Loucy (cell line): ENCODE results near the gene PAWR.
"Not testable (repeated sequence)": the region's sequence is repeated elsewhere in the genome, so short reads cannot be mapped to it uniquely, and the experiment has no call there.

Experiments
- H2AFZ ChIP-seq: fragments of 200-600 bp; sonication (generic); 2 replicates; pipeline ENCODE4 v1.6.0; 2016; ENCODE audit warnings: antibody characterized with exemption, mild to moderate bottlenecking, low read length, moderate library complexity
- H3F3A ChIP-seq: fragments of 200-600 bp; 2 replicates; pipeline ENCODE4 v1.6.0; 2016; ENCODE audit warnings: antibody characterized with exemption, low read depth, mild to moderate bottlenecking
- H3K27me3 ChIP-seq: fragments of 200-600 bp; sonication (generic); 2 replicates; pipeline ENCODE4 v1.6.1; 2014; ENCODE audit warnings: low read length, mild to moderate bottlenecking; ENCODE audit not compliant: insufficient read depth, poor library complexity, severe bottlenecking
- H3K36me3 ChIP-seq: fragments of 200-600 bp; sonication (generic); 2 replicates; pipeline ENCODE4 v1.6.1; 2016; ENCODE audit warnings: low read length; ENCODE audit not compliant: insufficient read depth
- H3K4me1 ChIP-seq: fragments of 200-600 bp; sonication (generic); 2 replicates; pipeline ENCODE4 v1.5.1; 2014; ENCODE audit warnings: low read length, mild to moderate bottlenecking; ENCODE audit not compliant: insufficient read depth, poor library complexity, severe bottlenecking
- H3K4me2 ChIP-seq: fragments of 200-600 bp; sonication (generic); 2 replicates; pipeline ENCODE4 v1.6.0; 2014; ENCODE audit warnings: antibody characterized with exemption, low read length, low read depth, mild to moderate bottlenecking; ENCODE audit not compliant: poor library complexity, severe bottlenecking
- H3K4me3 ChIP-seq: fragments of 200-600 bp; sonication (generic); 2 replicates; pipeline ENCODE4 v1.5.1; 2014; ENCODE audit warnings: low read length, mild to moderate bottlenecking, mixed read lengths; ENCODE audit not compliant: poor library complexity, severe bottlenecking
- H3K79me2 ChIP-seq: fragments of 200-600 bp; sonication (generic); 2 replicates; pipeline ENCODE4 v1.6.1; 2014; ENCODE audit warnings: low read length; ENCODE audit not compliant: insufficient read depth
- H3K9ac ChIP-seq: fragments of 200-600 bp; sonication (generic); 2 replicates; pipeline ENCODE4 v1.6.0; 2014; ENCODE audit warnings: mild to moderate bottlenecking, low read depth, low read length, moderate library complexity; ENCODE audit not compliant: poor library complexity, severe bottlenecking
- H3K9me2 ChIP-seq: fragments of 200-600 bp; sonication (generic); replicated peaks from 2 replicates; pipeline ENCODE4 v1.6.1; 2016; ENCODE audit warnings: low read depth, low read length, mixed read lengths
- H3K9me3 ChIP-seq: fragments of 200-600 bp; sonication (generic); 2 replicates; pipeline ENCODE4 v1.6.1; 2014; ENCODE audit warnings: mild to moderate bottlenecking, antibody characterized with exemption, low read length, low read depth; ENCODE audit not compliant: insufficient read depth
- H4K20me1 ChIP-seq: fragments of 200-600 bp; sonication (generic); 2 replicates; pipeline ENCODE4 v1.6.0; 2014; ENCODE audit warnings: antibody characterized with exemption, low read length, mild to moderate bottlenecking; ENCODE audit not compliant: insufficient read depth, poor library complexity, severe bottlenecking
- CTCF ChIP-seq: fragments of 200-600 bp; sonication (generic); conservative IDR thresholded peaks from 2 replicates; pipeline ENCODE4 v1.5.1; 2014; ENCODE audit warnings: mild to moderate bottlenecking, antibody characterized with exemption, low read length
- EZH2phosphoT487 ChIP-seq: fragments of 200-600 bp; IDR thresholded peaks from 2 replicates; pipeline ENCODE4 v1.6.1; 2018; ENCODE audit warnings: antibody characterized with exemption, mild to moderate bottlenecking, moderate library complexity, borderline replicate concordance

PAWR gene

GRCh38 chr12:79652521-79652920 is 38.2 kb downstream of the PAWR start:
- H3K36me3 ChIP-seq = no peaks in the 10 kb centered on the region
- H3K79me2 ChIP-seq = no peaks in the 10 kb centered on the region
- no peaks in the 10 kb centered on the region for H3K9me3 ChIP-seq

GRCh38 chr12:79650440-79650839 is 40.3 kb downstream of the PAWR start:
- Histone ChIP-seq H3K4me3 (no peak overlapping the region), H3F3A (no peaks in the 10 kb centered on the region), H2AFZ (no peak overlapping the region), H3K36me3 (no peaks in the 10 kb centered on the region), H3K79me2 (no peaks in the 10 kb centered on the region), H3K9me3 (no peaks in the 10 kb centered on the region), H3K4me1 (no peaks in the 10 kb centered on the region), H3K27me3 (no peaks in the 10 kb centered on the region), H3K4me2 (no peak overlapping the region), H3K9ac (no peak overlapping the region), H3K9me2 (no peaks in the 10 kb centered on the region), H4K20me1 (no peaks in the 10 kb centered on the region)
- TF ChIP-seq EZH2phosphoT487 (no peak), CTCF (no peak)

More at GRCh38 chr12:79652521-79652920, 38.2 kb downstream of the PAWR start:
- Histone ChIP-seq H2AFZ (no peak overlapping the region), H3K27me3 (no peaks in the 10 kb centered on the region), H3K4me1 (no peaks in the 10 kb centered on the region), H4K20me1 (no peaks in the 10 kb centered on the region), H3K9me2 (no peaks in the 10 kb centered on the region), H3K4me3 (no peak overlapping the region), H3F3A (no peaks in the 10 kb centered on the region), H3K4me2 (no peak overlapping the region), H3K9ac (no peak overlapping the region)
- TF ChIP-seq EZH2phosphoT487 = no peak
- no peak for TF ChIP-seq CTCF

- Histone ChIP-seq H3K9me3 (no peaks in the 10 kb centered on the region), H3K4me3 (no peak overlapping the region), H3K4me2 (no peak overlapping the region), H4K20me1 (no peaks in the 10 kb centered on the region), H3K36me3 (no peaks in the 10 kb centered on the region), H3K79me2 (no peaks in the 10 kb centered on the region), H3K27me3 (no peaks in the 10 kb centered on the region), H3K9ac (no peak overlapping the region), H3F3A (no peaks in the 10 kb centered on the region), H3K9me2 (no peaks in the 10 kb centered on the region), H2AFZ (no peak overlapping the region), H3K4me1 (no peaks in the 10 kb centered on the region)
- TF ChIP-seq EZH2phosphoT487 (no peak), CTCF (no peak)
Observed at GRCh38 chr12:79648881-79649280, 41.9 kb downstream of the PAWR start.

GRCh38 chr12:79646843-79647242 is 43.9 kb downstream of the PAWR start:
- not testable (repeated sequence) for H3K27me3 ChIP-seq, H3K79me2 ChIP-seq, H3K4me1 ChIP-seq, H3K9me3 ChIP-seq, H3F3A ChIP-seq, H3K9ac ChIP-seq, H4K20me1 ChIP-seq, H3K4me2 ChIP-seq, H2AFZ ChIP-seq, H3K36me3 ChIP-seq, H3K9me2 ChIP-seq, H3K4me3 ChIP-seq
